OCI-LY3 (cell line): ENCODE results near the gene PRR15.

Experiments
- H2AFZ ChIP-seq: fragments of 200-600, 300-600 bp; shearing (Covaris generic); 2 replicates; pipeline ENCODE4 v1.6.0; 2014; ENCODE audit warnings: antibody characterized with exemption, low read depth, low read length
- H3K27ac ChIP-seq: fragments of 200-600, 300-600 bp; sonication (generic); 2 replicates; pipeline ENCODE4 v1.5.1; 2014; ENCODE audit warnings: mild to moderate bottlenecking, low read length, moderate library complexity, mixed read lengths
- H3K27me3 ChIP-seq: fragments of 200-600, 300-600 bp; sonication (generic); 2 replicates; pipeline ENCODE4 v1.6.1; 2014; ENCODE audit warnings: low read depth, low read length, mixed read lengths
- H3K36me3 ChIP-seq: fragments of 200-600, 300-600 bp; sonication (generic); replicated peaks from 2 replicates; pipeline ENCODE3; 2014; ENCODE audit warnings: low read depth, low read length, mixed read lengths
- H3K4me1 ChIP-seq: fragments of 300-600, 200-600 bp; sonication (generic); 2 replicates; pipeline ENCODE4 v1.6.1; 2014; ENCODE audit warnings: low read length, mixed read lengths
- H3K4me2 ChIP-seq: fragments of 200-600, 300-600 bp; sonication (generic); 2 replicates; pipeline ENCODE4 v1.6.1; 2014; ENCODE audit warnings: low read length, mixed read lengths
- H3K4me3 ChIP-seq: fragments of 300-600, 200-600 bp; sonication (generic); 2 replicates; pipeline ENCODE4 v1.5.1; 2014; ENCODE audit warnings: antibody characterized with exemption, mild to moderate bottlenecking, low read length, moderate library complexity
- H3K79me2 ChIP-seq: fragments of 300-600, 200-600 bp; shearing (Covaris generic); 2 replicates; pipeline ENCODE4 v1.6.1; 2014; ENCODE audit warnings: mild to moderate bottlenecking, low read length, mixed read lengths
- H3K9ac ChIP-seq: fragments of 300-600, 200-600 bp; shearing (Covaris generic); 2 replicates; pipeline ENCODE4 v1.6.0; 2014; ENCODE audit warnings: mild to moderate bottlenecking, low read length, moderate library complexity
- H3K9me3 ChIP-seq: fragments of 200-600, 300-600 bp; shearing (Covaris generic); 2 replicates; pipeline ENCODE4 v1.6.1; 2014; ENCODE audit warnings: low read length, mixed read lengths; ENCODE audit not compliant: insufficient read depth
- H4K20me1 ChIP-seq: fragments of 200-600, 300-600 bp; sonication (generic); 2 replicates; pipeline ENCODE4 v1.6.1; 2016; ENCODE audit warnings: low read length, mixed read lengths; ENCODE audit not compliant: insufficient read depth
- CTCF ChIP-seq: fragments of 200-600, 300-600 bp; sonication (generic); IDR thresholded peaks from 2 replicates; pipeline ENCODE4 v1.5.1; 2014; ENCODE audit warnings: antibody characterized with exemption, low read length, low read depth
- EZH2phosphoT487 ChIP-seq: fragments of 200-600 bp; shearing (Covaris generic); IDR thresholded peaks from 2 replicates; pipeline ENCODE4 v1.6.1; 2018; ENCODE audit warnings: antibody characterized with exemption, mixed run types, low read depth

The PRR15 gene

GRCh38 chr7:29563590-29564495 is at the start of gene PRR15:
TSS of gene PRR15 (plus strand) at chr7:29563835. CDS start at chr7:29566330, 2,495 bp downstream.
- Histone ChIP-seq H3K4me2 (no peak within 1 kb of the TSS), H4K20me1 (no peaks in the 10 kb centered on the region), H3K27ac (no peak within 1 kb of the TSS), H3K27me3 (0 out of 2 replicates have a peak, but pooled peaks cover under 1% of the 10 kb centered on the region), H3K9me3 (no peaks in the 10 kb centered on the region), H3K36me3 (no peaks in the 10 kb centered on the region), H3K4me1 (no peaks in the 10 kb centered on the region), H3K4me3 (no peak within 1 kb of the TSS), H3K9ac (no peak within 1 kb of the TSS), H3K79me2 (no peaks in the 10 kb centered on the region), H2AFZ (no peak within 1 kb of the TSS)
- no peak for TF ChIP-seq CTCF
- TF ChIP-seq EZH2phosphoT487 = no peak

GRCh38 chr7:29516491-29516890 is 47.1 kb upstream of the PRR15 start:
- Histone ChIP-seq H3K36me3 (no peaks in the 10 kb centered on the region), H3K9me3 (no peaks in the 10 kb centered on the region), H3K9ac (no peak overlapping the region), H3K4me2 (no peak overlapping the region), H3K79me2 (no peaks in the 10 kb centered on the region), H3K4me3 (no peak overlapping the region), H3K4me1 (no peaks in the 10 kb centered on the region), H3K27ac (no peak overlapping the region), H3K27me3 (no peaks in the 10 kb centered on the region), H4K20me1 (no peaks in the 10 kb centered on the region), H2AFZ (no peak overlapping the region)
- TF ChIP-seq CTCF = no peak
- TF ChIP-seq EZH2phosphoT487 = no peak

GRCh38 chr7:29518616-29519015 is 45.0 kb upstream of the PRR15 start:
- no peak overlapping the region for H3K4me3 ChIP-seq
- no peak for TF ChIP-seq EZH2phosphoT487
- no peak for TF ChIP-seq CTCF
- no peaks in the 10 kb centered on the region for H3K79me2 ChIP-seq
- no peak overlapping the region for H3K9ac ChIP-seq
- no peaks in the 10 kb centered on the region for H3K27me3 ChIP-seq
- H3K4me2 ChIP-seq = no peak overlapping the region
- no peaks in the 10 kb centered on the region for H3K36me3 ChIP-seq
- no peaks in the 10 kb centered on the region for H4K20me1 ChIP-seq
- H3K9me3 ChIP-seq = no peaks in the 10 kb centered on the region
- no peaks in the 10 kb centered on the region for H3K4me1 ChIP-seq
- H2AFZ ChIP-seq = no peak overlapping the region
- no peak overlapping the region for H3K27ac ChIP-seq

GRCh38 chr7:29523728-29524127 is 39.9 kb upstream of the PRR15 start:
- H3K4me1 ChIP-seq = no peaks in the 10 kb centered on the region
- no peak overlapping the region for H3K9ac ChIP-seq
- no peak overlapping the region for H3K27ac ChIP-seq
- no peaks in the 10 kb centered on the region for H4K20me1 ChIP-seq
- no peaks in the 10 kb centered on the region for H3K9me3 ChIP-seq
- H3K79me2 ChIP-seq = no peaks in the 10 kb centered on the region
- H3K36me3 ChIP-seq = no peaks in the 10 kb centered on the region
- H3K4me3 ChIP-seq = no peak overlapping the region
- no peaks in the 10 kb centered on the region for H3K27me3 ChIP-seq
- no peak overlapping the region for H2AFZ ChIP-seq
- no peak for TF ChIP-seq EZH2phosphoT487
- TF ChIP-seq CTCF = no peak
- H3K4me2 ChIP-seq = no peak overlapping the region
